DND-41 (cell line): ENCODE results near the gene FUT1.

Source experiments
- EZH2 ChIP-seq: IDR thresholded peaks from 3 replicates; pipeline ENCODE4 v1.6.1; 2012; ENCODE audit warnings: borderline replicate concordance, low read depth, mild to moderate bottlenecking, moderate library complexity, low read length, inconsistent platforms; ENCODE audit not compliant: severe bottlenecking
- TF ChIP-seq, protein P1 (sequence below): IDR thresholded peaks from 2 replicates; pipeline ENCODE4 v1.5.1; 2012; ENCODE audit warnings: borderline replicate concordance, low read length, moderate library complexity, mild to moderate bottlenecking; ENCODE audit not compliant: poor library complexity, severe bottlenecking; ENCODE audit errors: extremely low read depth

DNA sequence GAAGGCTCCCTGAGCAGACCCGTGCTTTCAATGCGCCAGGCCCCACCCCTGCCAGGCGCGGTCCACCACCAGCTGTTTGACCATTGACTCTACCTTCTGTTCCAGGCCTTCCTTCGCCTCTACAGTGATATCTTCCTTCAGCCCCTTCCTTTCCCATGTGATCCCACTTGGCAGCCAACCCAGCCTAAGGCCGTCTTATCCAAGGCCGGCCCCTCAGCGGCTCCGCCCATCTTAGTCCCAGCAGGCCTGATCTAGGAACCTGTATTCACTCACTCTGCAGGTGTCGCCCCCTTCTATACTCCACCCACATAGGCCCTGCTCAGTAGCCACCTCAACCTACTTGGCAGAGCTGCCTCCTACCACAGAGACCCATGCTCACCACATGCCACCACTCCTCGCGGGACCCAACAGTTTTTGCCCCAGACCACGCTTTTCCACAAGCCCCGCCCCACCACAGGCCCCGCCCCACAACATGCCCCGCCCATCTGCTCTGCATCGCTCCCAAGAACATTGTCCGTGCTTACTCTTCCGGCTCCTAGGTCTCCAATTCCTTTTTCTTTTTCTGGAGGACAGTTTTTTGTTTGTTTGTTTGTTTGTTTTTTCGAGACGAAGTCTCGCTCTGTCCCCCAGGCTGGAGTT, 15.0 kb downstream of the FUT1 start:
- TF ChIP-seq EZH2, result no peak
- TF ChIP-seq, protein P1, sequence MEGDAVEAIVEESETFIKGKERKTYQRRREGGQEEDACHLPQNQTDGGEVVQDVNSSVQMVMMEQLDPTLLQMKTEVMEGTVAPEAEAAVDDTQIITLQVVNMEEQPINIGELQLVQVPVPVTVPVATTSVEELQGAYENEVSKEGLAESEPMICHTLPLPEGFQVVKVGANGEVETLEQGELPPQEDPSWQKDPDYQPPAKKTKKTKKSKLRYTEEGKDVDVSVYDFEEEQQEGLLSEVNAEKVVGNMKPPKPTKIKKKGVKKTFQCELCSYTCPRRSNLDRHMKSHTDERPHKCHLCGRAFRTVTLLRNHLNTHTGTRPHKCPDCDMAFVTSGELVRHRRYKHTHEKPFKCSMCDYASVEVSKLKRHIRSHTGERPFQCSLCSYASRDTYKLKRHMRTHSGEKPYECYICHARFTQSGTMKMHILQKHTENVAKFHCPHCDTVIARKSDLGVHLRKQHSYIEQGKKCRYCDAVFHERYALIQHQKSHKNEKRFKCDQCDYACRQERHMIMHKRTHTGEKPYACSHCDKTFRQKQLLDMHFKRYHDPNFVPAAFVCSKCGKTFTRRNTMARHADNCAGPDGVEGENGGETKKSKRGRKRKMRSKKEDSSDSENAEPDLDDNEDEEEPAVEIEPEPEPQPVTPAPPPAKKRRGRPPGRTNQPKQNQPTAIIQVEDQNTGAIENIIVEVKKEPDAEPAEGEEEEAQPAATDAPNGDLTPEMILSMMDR, result no peak
